Measurements from ENCODE around the gene HYAL4.
"Not testable (repeated sequence)": the region's sequence is repeated elsewhere in the genome, so short reads cannot be mapped to it uniquely, and the experiment has no call there.

Gene HYAL4

GRCh38 chr7:123820864-123821263 lies 24.1 kb upstream of the HYAL4 start:
- POLR2A ChIA-PET (ENCODE audit: low non-redundant PET), result no interaction called here
- H3K27ac ChIP-seq, result no peak overlapping the region
- no peak for DNase-seq (ENCODE audit: low spot score)
- TF ChIP-seq CTCF (conservative IDR thresholded peaks at IDR 0.05; ENCODE audit: low read depth), result no peak
- CTCF ChIA-PET, result no interaction called here

- POLR2A ChIA-PET (ENCODE audit: low non-redundant PET), result no interaction called here
- TF ChIP-seq CTCF (conservative IDR thresholded peaks at IDR 0.05; ENCODE audit: low read depth), result no peak
- no peak for DNase-seq (ENCODE audit: low spot score)
- CTCF ChIA-PET, result no interaction called here
- H3K27ac ChIP-seq, result no peak overlapping the region
Measured at GRCh38 chr7:123821320-123821719, 23.6 kb upstream of the HYAL4 start.

GRCh38 chr7:123823898-123824753 lies 20.8 kb upstream of the HYAL4 start:
- no peak for TF ChIP-seq CTCF (conservative IDR thresholded peaks at IDR 0.05; ENCODE audit: low read depth)
- H3K27ac ChIP-seq, result no peak overlapping the region
- POLR2A ChIA-PET (ENCODE audit: low non-redundant PET), result no interaction called here
- CTCF ChIA-PET, result interaction anchor here (0.6 kb wide), 2 partner anchors 26 to 193 kb away, joined by 3 read pairs; no protein-coding TSS in a partner anchor
- no peak for DNase-seq (ENCODE audit: low spot score)

- POLR2A ChIA-PET (ENCODE audit: low non-redundant PET), result no interaction called here
Measured at GRCh38 chr7:123824754-123825067, 20.3 kb upstream of the HYAL4 start.

GRCh38 chr7:123828805-123829204 lies 16.2 kb upstream of the HYAL4 start:
- no peak for DNase-seq (ENCODE audit: low spot score)
- ChIA-PET CTCF (no interaction called here), POLR2A (ENCODE audit: low non-redundant PET) (no interaction called here)
- TF ChIP-seq CTCF (conservative IDR thresholded peaks at IDR 0.05; ENCODE audit: low read depth), result no peak
- H3K27ac ChIP-seq, result no peak overlapping the region

More at GRCh38 chr7:123824754-123825067, 20.3 kb upstream of the HYAL4 start:
- CTCF ChIA-PET, result interaction anchor here (0.6 kb wide), 1 partner anchor 26 kb away, joined by 3 read pairs; no protein-coding TSS in a partner anchor
- no peak for DNase-seq (ENCODE audit: low spot score)
- TF ChIP-seq CTCF (conservative IDR thresholded peaks at IDR 0.05; ENCODE audit: low read depth), result no peak
- H3K27ac ChIP-seq, result no peak overlapping the region

GRCh38 chr7:123836656-123837055 lies 8.3 kb upstream of the HYAL4 start:
- no peak for DNase-seq (ENCODE audit: low spot score)
- no peak overlapping the region for H3K27ac ChIP-seq
- no peak for TF ChIP-seq CTCF (conservative IDR thresholded peaks at IDR 0.05; ENCODE audit: low read depth)
- ChIA-PET POLR2A (ENCODE audit: low non-redundant PET) (no interaction called here), CTCF (no interaction called here)

- POLR2A ChIA-PET (ENCODE audit: low non-redundant PET); CTCF ChIA-PET; DNase-seq (ENCODE audit: low spot score); H3K27ac ChIP-seq: not testable (repeated sequence)
Measured at GRCh38 chr7:123839106-123839505, 5.9 kb upstream of the HYAL4 start.

- DNase-seq (ENCODE audit: low spot score); H3K27ac ChIP-seq; POLR2A ChIA-PET (ENCODE audit: low non-redundant PET); CTCF ChIA-PET: not testable (repeated sequence)
Measured at GRCh38 chr7:123844142-123844541, 827 bp upstream of the HYAL4 start.

All from RWPE1 (cell line).